Right atrium auricular region (tissue), 2 donors: ENCODE results near the gene TGFA. TPM values are rescaled to one million over a fixed set of nuclear protein-coding genes. Genes with fewer than 3 reads are reported as not detected.

Experiments
- DNase-seq: peaks from one replicate; pipeline ENCODE4 v3.0.0-alpha.2; 2019; ENCODE audit warnings: low spot score
- H3K27ac ChIP-seq, 2 donors: fragments of 200-600 bp; sonication (generic); 1 replicate in 1 of 2; 2 replicates in 1 of 2; pipeline ENCODE4 v1.5.1; 2016 to 2019
- H3K27me3 ChIP-seq, 2 donors: fragments of 200-600 bp; sonication (generic); one replicate each; pipeline versions ENCODE4 v1.5.1 to v1.6.0; 2017 to 2019
- H3K36me3 ChIP-seq: fragments of 200-600 bp; sonication (generic); one replicate; pipeline ENCODE4 v1.5.1; 2016
- H3K4me1 ChIP-seq, 2 donors: fragments of 200-600 bp; sonication (generic); one replicate each; pipeline versions ENCODE4 v1.5.1 to v1.6.0; 2017 to 2019
- H3K4me3 ChIP-seq, 2 donors: fragments of 200-600 bp; sonication (generic); 1 replicate in 1 of 2; 2 replicates in 1 of 2; pipeline ENCODE4 v1.5.1; 2017 to 2019; ENCODE audit warnings: mild to moderate bottlenecking in 1 of 2, moderate library complexity in 1 of 2
- H3K9me3 ChIP-seq, 2 donors: fragments of 200-600 bp; sonication (generic); one replicate each; pipeline ENCODE4 v1.5.1; 2019
- CTCF ChIP-seq, 2 donors: fragments of 200-600 bp; sonication (generic); IDR thresholded peaks; one replicate each; pipeline ENCODE4 v1.5.1; 2019; ENCODE audit warnings: antibody characterized with exemption in 2 of 2
- total RNA-seq, 2 donors: library from RNA; depleted of rRNA; stranded (reverse); fragments of >200 nt; gene quantifications; one replicate each; pipeline ENCODE4 v1.1.0, GENCODE V29; 2016

Gene TGFA
- total RNA-seq, 2 donors from 2014 or later: 0.24 to 1.7 TPM

GRCh38 chr2:70412294-70413070 is 141.1 kb downstream of the TGFA start:
- no peak for TF ChIP-seq CTCF (IDR thresholded peaks at IDR 0.05)
- H3K27ac ChIP-seq: no peak overlapping the region
- no peak overlapping the region for H3K4me3 ChIP-seq
- no peaks in the 10 kb centered on the region for H3K9me3 ChIP-seq
- H3K4me1 ChIP-seq: no peaks in the 10 kb centered on the region
- H3K36me3 ChIP-seq: no peaks in the 10 kb centered on the region
- no peaks in the 10 kb centered on the region for H3K27me3 ChIP-seq
- no peak for DNase-seq

GRCh38 chr2:70411483-70412125 is 142.0 kb downstream of the TGFA start:
- DNase-seq: no peak
- Histone ChIP-seq H3K36me3 (no peaks in the 10 kb centered on the region), H3K9me3 (no peaks in the 10 kb centered on the region), H3K4me3 (no peak overlapping the region), H3K27ac (no peak overlapping the region), H3K27me3 (no peaks in the 10 kb centered on the region), H3K4me1 (no peaks in the 10 kb centered on the region)
- TF ChIP-seq CTCF (IDR thresholded peaks at IDR 0.05): no peak

DNA sequence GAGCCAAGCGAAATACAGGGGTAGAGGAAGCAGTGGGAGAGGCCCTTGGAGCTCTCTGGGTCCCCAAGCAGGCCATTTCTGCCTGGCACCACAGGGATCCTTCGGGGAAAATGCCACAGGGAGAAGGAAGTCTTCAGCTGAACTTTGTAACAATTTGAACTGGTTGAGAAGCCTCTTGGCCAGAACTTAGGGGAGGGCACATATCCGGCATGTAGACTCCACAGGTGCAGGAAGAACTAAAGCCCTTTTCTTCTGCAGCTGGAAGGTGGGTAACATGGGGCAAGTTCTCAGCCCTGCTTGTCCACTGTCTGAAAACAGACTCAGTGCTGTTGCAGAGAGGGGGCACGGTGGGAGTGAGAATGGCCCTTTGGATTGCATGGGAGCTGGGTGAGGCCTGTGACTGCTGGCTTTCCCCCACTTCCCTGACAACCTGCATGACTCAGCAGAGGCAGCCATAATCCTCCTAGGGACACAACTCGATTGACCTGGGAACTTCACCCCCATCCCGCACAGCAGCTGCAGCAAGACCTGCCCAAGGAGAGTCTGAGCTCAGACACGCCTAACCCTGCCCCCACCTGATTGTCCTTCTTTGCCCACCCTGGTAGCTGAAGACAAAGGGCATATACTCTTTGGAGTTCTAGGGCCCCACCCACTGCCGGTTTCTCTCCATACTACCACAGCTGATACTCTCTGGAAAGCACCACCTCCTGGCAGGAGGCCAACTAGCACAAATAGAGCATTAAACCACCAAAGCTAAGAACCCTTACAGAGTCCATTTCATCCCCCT is 150.2 kb downstream of the TGFA start:
- Histone ChIP-seq H3K4me3 (no peak overlapping the region), H3K4me1 (no peaks in the 10 kb centered on the region), H3K27me3 (no peaks in the 10 kb centered on the region), H3K27ac (no peak overlapping the region), H3K9me3 (no peaks in the 10 kb centered on the region), H3K36me3 (no peaks in the 10 kb centered on the region)
- no peak for DNase-seq
- no peak for TF ChIP-seq CTCF (IDR thresholded peaks at IDR 0.05)

GRCh38 chr2:70400539-70400938 is 153.1 kb downstream of the TGFA start:
- TF ChIP-seq CTCF (IDR thresholded peaks at IDR 0.05): no peak
- no peaks in the 10 kb centered on the region for H3K9me3 ChIP-seq
- no peaks in the 10 kb centered on the region for H3K27me3 ChIP-seq

DNA sequence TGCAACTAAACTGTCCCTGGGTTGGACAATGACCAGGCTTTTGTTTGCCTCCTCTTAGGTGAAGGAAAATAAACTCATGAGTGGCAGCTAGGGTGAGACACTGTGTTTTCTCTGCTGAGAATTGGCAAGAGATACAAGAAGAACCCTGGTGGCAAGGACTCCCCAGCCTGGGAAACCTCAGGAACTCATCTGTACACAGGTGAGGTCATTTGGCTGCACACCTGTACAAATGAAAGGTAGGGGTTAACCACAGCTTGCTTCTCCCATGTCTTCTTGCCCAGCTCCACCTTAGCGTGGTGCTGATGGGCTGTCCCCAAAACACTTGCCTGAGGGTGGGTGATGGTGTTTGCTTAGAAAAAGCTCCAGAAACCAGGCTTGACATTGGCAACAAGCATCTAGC is 154.6 kb downstream of the TGFA start:
- Histone ChIP-seq H3K9me3 (no peaks in the 10 kb centered on the region), H3K4me3 (no peak overlapping the region), H3K27ac (no peak overlapping the region), H3K36me3 (no peaks in the 10 kb centered on the region), H3K4me1 (no peaks in the 10 kb centered on the region), H3K27me3 (no peaks in the 10 kb centered on the region)
- no peak for TF ChIP-seq CTCF (IDR thresholded peaks at IDR 0.05)
- no peak for DNase-seq

More at GRCh38 chr2:70400539-70400938, 153.1 kb downstream of the TGFA start:
- Histone ChIP-seq H3K4me3 (no peak overlapping the region), H3K4me1 (no peaks in the 10 kb centered on the region), H3K36me3 (no peaks in the 10 kb centered on the region), H3K27ac (no peak overlapping the region)
- no peak for DNase-seq

Other genes starting within 250 kb of the TGFA start
- 1 to 10 TPM; 1.1 to 1.4 TPM for gene ADD2, start 214.4 kb upstream of the TGFA start, total RNA-seq
- not detected for gene FIGLA, start 236.8 kb upstream of the TGFA start, total RNA-seq